Suppressor macrophage treated with lipopolysaccharide for 4 hours (primary cell): Measurements from ENCODE around the gene CTSG.
"Not testable (repeated sequence)": the region's sequence is repeated elsewhere in the genome, so short reads cannot be mapped to it uniquely, and the experiment has no call there.

Experiments used
- DNase-seq: peaks from one replicate; pipeline ENCODE4 v3.0.0-alpha.2; 2020

The CTSG gene

DNA sequence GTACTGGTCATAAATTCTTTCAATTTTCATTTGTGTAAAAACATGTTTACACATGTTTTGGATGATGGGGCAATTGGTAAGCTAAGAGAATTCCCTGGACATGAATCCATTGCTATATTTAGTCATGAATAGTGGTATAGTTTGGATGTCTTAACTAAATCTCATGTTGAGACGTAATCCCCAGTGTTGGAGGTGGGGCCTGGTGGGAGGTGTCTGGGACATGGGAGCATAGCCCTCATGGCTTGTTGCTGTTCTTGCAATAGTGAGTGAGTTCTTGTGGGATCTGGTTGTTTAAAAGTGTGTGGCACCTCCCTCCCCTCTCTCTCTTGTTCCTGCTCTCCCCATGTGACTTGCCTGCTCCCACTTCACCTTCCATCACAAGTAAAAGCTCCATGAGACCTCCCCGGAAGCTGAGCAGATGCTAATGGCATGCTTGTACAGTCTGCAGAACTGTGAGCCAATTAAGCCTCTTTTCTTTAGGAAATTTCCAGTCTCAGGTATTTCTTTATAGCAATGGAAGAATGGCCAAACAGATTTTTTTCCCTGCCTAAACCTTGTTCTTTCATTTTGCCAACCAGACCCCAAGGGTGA is 33.6 kb downstream of the CTSG start:
- no peak for DNase-seq

DNA sequence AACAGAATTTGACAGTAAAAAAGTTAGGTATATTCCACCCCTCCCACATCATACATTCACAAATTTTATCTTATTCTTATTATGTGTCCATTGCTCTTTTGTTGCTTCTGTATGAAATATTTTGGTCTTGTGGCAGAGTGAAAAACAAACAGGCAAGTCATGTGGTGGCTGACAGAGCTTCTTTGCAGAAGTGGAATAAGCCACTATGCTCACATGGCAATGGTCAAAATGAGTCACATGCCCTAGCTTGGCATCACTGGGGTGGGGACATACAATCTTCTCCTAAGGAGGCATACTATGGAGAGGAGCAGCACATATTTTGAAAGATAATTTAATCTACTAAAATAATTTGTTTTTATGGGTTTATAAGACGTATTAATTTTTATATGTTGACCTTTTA is 40.3 kb downstream of the CTSG start:
- peak; percentile 71 for DNase-seq

DNA sequence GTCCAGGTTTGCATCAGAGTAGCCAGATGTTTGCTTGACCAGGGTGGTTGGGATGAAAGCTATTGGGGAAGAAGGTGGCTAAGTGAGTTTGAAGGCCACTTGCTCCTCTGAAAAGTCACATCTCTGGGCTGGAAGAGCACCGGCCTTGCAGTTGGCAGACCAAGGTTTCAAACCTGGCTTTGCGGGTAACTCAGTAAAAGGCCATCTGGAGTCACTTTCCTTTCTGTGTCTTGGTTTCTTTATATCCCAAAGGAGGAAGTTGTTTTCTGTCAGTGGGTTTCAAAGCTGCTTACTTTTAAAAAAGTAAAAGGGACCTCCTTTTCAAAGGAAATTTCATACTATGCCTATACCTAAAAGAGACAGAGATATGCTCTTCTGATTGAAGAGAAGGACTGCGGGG is 41.8 kb downstream of the CTSG start:
- DNase-seq: peak; percentile 15

DNA sequence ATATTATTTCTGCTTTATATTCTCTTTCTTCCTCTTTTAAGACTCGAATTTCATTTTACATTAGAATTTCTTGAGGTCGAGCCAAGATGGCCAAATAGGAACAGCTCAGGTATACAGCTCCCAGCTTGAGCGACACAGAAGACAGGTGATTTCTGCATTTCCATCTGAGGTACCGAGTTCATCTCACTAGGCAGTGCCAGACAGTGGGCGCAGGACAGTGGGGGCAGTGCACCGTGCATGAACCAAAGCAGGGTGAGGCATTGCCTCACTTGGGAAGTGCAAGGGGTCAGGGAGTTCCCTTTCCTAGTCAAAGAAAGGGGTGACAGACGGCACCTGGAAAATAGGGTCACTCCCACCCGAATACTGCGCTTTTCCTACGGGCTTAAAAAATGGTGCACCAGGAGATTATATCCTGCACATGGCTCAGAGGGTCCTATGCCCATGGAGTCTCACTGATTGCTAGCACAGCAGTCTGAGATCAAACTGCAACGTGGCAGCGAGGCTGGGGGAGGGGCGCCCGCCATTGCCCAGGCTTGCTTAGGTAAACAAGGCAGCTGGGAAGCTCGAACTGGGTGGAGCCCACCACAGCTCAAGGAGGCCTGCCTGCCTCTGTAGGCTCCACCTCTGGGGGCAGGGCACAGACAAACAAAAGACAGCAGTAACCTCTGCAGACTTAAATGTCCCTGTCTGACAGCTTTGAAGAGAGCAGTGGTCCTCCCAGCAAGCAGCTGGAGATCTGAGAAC is 50.0 kb downstream of the CTSG start:
- not testable (repeated sequence) for DNase-seq
